HG02970 (cell line): ENCODE measurements around the gene NECAP2.
A peak's percentile ranks its signal among the peaks of the same experiment; 100 is the strongest.

Experiments
- ATAC-seq: cut with Tn5 transposase; IDR thresholded peaks from one replicate; pipeline ENCODE4 v1.9.1; 2021; ENCODE audit warnings: mild to moderate bottlenecking, moderate library complexity, moderate number of reproducible peaks; ENCODE audit not compliant: unreplicated experiment, low FRiP score

NECAP2 gene, protein sequence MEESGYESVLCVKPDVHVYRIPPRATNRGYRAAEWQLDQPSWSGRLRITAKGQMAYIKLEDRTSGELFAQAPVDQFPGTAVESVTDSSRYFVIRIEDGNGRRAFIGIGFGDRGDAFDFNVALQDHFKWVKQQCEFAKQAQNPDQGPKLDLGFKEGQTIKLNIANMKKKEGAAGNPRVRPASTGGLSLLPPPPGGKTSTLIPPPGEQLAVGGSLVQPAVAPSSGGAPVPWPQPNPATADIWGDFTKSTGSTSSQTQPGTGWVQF

DNA sequence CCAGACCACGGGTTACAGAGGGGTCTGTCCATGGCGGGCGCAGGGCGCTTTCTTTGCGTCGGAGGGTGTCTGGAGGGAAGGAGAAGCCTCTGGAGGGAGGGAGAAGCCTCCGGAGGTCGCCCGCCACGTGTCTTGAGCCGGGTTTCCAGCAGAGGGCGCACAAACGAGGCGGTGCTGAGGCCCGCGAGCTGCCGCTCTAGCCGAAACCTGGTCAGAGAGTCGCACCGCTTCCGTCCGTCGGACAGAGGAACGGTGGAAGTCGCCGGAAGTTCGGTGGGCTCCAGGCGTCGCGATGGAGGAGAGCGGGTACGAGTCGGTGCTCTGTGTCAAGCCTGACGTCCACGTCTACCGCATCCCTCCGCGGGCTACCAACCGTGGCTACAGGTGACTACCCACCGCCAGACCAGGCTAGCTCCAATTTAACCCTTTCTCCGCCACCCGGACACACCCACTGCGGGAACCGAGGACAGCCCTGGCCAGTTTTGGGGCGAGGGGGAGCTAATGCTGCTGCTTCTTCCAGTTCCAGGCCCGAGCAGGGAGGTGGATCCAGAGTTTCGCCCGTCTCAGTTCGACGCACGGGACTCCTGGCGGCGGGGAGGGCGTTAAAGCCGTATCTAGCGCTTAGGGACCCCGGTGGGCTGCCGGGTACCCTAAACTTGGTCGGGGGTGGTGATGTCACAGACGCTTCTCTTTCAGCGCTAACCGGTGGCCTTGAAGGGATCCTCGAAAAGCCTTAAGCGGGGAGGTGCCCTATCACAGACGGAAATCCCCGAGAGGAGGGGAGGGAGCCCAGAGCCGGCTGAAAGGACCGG lies at the start of gene NECAP2:
NECAP2 (plus strand) TSS at position 255 of the 812 bp plus-strand sequence; CDS start at position 293, 38 bp downstream.
- ATAC-seq = peak; percentile 82

DNA sequence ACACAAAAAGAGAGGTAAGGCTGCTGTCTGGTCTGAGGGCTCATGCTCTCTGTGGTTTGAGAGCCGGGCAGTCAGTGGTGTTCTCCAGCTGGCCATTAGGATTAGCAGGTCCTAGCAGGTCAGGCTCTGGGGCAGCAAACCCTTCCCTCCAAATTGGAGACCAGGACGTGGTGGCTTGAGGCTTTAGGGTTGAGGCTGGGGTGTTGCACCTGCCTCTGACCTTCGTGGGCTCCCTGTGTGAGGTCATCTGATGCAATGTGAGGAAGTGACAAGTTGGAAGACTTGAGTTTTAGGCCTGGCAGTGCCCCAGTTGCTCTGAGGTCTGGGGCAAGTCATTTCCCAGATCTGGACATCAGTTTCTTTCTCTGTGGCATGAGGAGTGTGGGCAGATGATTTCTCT lies 49.1 kb upstream of the NECAP2 start:
- ATAC-seq = no peak

DNA sequence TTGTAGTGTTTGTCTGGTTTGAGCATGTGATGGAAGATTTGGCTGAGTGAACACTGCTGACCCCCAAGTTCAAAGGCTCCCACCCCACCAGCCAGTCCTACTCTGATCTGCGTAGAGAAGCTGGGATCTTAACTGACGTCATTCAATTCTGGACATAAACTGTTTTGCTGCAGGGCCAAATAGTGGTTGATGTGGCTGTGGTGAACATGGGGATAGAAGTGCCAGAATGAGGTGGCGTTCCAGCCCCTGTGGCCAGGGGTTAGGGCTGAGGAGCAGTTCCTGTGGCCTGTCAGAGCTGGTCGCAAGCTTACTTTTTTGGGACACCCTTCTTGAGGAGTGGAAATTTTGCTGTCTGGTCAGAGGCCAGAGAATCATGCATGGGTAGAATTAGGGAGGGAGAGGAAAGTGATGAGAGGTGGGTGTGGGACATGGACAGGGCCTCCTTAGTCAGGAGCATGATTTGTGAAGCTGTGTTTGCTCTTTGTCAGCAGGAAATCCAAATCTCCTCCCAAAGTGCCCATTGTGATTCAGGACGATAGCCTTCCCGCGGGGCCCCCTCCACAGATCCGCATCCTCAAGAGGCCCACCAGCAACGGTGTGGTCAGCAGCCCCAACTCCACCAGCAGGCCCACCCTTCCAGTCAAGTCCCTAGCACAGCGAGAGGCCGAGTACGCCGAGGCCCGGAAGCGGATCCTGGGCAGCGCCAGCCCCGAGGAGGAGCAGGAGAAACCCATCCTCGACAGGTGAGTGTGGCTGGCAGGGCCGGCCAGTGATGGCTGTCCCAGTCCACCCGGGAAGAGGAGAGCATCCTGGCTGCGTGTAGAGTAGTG lies 47.6 kb upstream of the NECAP2 start:
- no peak for ATAC-seq

DNA sequence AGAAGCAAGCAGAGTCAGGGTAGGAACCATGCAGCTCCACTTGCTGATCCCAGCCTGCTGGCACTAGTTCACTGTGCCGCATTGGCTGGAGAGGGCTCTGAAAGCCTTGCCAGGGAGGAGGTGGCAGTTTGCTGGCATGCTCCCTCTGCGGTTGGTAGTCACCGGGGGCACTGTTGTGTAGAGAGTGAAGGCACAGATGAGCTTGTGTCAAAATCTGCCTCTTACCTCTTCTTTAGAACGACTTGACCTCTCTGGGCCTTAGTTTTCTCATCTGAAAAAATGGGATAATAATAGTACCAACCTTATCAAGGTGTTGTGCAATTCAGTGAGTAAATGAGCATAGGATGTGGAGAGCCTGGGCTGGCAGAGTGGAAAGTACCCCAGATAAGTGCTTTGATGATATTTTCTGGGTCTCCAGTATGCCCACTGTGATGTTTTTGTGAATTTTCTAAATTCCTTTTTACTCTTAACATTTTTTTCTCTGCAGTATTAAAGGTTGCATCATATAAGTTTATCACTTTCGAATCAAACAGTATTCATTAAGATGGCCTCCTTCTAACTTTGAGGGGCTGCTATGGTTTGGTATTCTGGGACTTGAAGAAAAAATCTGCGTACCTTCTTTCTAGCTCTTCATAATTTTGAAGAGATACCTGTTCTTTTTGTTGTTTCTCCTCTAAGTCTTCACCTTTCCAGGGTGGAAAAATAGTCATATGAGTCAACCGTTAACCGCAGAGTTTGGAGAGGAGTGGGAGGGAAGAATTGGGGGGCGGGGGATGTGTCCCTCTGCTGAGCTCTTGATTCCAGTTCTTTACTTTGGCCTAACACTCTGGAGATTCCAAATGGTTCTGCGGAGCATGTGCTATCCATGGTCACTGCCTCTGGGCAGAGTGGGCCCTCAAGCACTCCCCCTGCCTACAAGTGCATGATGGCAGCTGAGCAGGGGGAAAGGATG lies 46.7 kb upstream of the NECAP2 start:
- ATAC-seq = no peak

DNA sequence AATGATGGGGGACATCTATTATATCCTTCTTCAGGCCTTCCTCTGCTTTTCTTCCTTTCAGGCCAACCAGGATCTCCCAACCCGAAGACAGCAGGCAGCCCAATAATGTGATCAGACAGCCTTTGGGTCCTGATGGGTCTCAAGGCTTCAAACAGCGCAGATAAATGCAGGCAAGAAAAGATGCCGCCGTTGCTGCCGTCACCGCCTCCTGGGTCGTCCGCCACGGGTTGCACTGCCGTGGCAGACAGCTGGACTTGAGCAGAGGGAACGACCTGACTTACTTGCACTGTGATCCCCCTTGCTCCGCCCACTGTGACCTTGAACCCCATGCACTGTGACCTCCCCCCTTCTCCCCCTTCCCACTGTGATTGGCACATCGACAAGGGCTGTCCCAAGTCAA lies 45.5 kb upstream of the NECAP2 start:
- no peak for ATAC-seq

DNA sequence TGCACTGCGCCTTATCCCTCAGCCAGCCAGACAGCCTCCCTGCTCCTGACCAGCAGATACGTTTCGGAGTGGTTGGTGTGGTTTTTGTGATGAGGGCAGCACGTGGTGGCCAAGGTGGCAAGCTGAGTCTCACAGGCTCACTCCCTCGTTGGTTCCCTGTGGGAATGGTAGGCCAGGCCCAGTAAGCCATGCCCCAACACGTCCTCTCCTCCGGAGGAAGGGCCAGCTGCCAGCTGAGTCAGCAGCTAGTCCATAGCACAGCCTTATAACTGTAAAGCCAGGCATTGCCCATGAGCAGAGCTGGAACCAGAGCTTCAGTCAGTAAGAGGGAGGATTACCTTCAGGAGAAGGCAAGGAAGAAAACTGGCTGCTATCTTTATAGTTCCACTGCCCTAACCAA lies 43.9 kb upstream of the NECAP2 start:
- ATAC-seq = no peak

DNA sequence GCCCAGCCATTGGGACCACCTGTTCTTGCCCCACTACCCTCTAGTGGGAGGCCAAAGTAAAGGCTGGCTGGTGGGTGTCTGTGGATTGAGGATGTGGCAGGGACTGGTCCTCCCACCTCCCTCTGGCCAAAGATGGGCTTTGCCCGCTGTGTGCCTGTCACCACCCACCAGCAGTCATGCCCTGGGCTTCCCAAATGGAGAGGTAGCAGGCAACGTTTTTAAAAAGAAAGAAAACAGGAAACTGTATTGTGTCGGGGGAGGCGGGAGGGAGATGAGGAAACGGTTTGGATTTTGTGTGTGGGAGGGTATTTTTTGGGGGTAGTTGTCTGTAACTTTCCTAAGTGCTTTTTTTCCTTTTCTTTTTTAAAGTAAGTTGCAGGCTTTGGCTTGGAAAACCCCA lies 43.4 kb upstream of the NECAP2 start:
- no peak for ATAC-seq

DNA sequence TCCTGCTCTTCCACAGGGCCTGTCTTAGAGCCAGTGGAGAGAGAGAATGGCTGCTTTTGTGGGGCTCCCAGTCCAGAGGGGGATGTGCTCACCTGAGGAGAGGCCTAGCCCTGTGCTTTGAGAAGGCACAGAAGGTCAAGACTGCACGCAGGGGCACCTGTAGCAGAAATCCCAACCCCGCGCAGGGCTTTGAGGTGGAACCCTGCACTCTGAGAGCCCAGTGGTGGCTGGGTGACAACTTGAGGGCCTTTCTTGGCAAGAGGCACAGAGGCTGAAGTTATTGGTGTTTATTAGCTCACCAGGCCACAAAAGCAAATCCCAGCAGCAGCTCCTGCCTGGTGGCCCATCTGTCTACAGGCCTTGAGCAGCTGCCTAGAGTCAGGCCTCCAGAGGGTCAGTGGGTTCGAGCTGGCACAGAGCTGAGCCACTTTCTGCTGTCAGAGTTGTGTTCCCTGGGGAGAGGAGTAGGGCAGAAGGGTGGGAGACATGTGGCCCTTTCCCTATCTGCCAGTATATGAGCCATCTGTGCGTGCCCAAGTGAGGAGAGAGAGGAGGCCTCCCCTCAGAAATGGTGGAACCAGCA lies 42.1 kb upstream of the NECAP2 start:
- ATAC-seq = no peak

DNA sequence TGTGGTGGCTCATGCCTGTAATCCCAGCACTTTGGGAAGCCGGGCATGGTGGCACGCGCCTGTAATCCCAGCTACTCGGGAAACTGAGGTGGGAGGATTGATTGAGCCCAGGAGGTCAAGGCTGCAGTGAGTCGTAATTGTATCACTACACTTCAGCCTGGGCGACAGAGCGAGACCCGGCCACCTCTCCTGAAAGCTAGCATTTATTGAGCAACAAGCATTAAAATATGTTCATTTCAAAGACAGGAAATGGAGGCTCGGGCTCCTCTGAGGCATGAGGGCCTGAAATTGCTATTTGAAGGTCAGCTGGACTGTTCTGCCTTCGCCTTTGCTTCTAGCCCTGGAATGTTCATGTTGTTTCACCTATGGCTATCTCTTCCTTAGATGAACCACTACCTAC lies 37.8 kb upstream of the NECAP2 start:
- no peak for ATAC-seq

DNA sequence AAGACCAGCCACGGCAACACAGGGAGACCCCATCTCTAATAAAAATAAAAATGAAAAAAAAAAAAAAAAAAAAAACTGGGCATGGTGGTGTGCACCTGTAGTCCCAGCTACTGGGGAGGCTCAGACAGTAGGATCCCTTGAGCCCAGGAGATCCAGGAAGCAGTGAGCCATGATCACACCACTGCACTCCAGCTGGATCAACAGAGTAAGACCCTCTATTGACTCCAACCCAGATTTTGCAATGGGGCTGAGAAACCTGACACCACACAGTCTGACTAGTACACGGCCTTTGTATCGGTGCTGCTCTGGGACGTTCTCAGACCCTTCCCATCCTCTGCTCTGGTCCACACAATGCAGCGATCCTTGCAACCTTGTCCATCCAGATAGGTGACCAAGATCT lies 35.1 kb upstream of the NECAP2 start:
- ATAC-seq = no peak

DNA sequence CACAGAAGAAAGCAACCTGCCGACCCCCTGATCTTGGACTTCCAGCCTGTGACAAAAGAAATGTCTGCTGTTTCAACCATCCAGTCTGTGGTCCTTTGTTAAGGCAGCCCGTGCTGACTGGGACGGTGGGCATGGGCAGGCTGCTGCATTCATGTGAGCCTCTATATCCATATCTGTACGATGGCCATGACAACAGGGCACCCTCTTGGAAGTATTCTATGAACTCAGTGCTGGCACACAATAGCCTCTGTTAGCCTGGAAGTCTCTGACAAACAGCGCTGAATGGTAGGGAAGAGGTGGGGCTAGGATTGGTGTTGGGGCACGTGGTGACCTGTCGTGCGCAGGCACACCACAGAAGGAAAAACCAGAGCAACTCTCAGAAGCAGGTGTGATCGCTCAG lies 33.7 kb upstream of the NECAP2 start:
- ATAC-seq = no peak

DNA sequence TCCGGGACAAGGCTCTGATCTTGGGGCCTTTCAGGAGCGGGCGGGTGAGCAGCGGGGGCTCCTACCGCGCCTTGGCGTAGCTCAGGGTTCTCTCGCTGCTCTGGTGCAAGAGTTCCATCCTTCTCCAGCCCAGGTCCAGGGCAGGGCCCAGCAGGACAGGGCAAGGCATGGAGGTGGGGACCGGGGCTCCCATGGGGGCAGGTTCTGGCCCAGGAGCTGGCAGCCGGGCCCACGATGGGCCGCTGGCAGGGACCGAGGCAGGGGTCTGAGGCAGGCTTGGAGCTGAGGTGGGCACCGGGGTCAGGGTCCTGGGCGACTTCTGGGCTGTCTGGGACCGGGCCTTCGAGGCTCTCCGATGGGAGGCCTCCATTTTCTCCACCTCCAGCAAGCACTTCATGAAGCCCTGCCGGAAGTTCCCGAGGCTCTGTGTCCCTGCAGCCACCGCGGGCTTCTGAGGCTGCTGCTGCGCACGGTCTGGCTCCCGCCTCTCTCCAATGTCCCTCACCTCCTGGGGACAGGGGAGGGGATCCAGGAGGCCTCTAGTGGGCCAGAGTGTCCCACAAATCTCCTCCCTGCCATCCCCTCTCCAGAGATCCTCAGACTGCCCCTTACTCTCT lies 30.9 kb upstream of the NECAP2 start:
- no peak for ATAC-seq

DNA sequence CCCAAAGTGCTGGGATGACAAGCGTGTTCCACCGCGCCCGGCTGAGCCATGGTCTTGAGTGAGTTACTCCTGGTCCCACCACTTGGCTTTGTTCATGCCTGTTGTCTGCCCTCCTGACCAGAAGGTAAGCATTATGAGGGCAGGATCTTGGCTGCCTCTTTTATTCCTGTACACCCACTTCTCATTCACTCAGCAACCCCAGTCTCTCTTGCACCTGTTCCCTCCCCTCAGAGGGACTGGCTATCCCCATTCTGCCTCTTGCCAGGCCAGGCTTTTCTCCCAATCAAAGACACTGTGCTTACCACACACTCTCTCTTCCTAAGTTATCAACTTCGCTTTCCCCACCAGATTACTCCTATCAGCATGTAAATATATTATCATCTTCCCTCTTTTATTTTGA lies 29.7 kb upstream of the NECAP2 start:
- ATAC-seq = no peak

DNA sequence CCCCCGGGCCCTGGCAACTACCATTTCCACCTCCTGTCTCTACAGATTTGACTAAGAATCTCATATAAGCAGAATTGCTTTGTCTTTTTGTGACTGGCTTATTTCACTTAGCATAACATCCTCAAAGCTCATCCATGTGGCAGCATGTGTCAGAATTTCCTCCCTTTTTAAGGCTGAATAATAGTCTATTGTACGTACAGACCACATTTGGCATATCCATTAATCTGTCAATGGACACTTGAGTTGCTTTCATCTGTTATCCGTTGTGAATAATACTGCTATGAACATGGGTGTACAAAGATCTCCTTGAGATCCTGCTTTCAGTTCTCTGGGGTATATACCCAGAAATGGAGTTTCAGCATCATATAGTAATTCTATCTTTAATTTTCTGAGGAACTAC lies 27.3 kb upstream of the NECAP2 start:
- ATAC-seq = no peak

DNA sequence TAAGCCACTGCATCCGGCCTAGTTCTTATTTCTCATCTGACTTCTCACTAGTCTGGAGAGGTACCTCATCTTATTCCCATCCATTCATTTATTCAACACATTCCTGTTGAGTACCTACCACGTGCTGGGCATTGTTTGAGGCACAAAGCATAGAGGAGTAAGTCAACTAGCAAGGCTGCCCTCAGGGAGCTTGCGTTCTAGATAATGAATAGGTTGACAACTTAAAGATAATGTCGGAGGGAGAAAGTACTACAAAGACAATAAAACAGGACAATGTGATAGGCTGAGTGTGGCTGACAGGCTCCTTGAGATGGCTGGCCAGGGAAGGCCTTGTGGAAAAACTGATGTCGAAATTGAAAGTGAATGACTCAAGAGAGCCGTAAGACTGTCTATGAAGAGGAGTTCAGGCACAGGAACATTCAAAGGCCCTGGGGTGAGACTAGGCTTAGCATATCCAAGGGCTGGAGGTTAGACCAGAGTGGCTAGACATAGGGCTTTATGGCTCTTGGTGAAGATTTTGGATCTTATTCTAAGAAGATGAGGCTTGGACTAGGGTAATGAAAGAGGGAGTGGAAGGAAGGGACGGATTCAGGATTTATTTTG lies 21.6 kb upstream of the NECAP2 start:
- no peak for ATAC-seq

DNA sequence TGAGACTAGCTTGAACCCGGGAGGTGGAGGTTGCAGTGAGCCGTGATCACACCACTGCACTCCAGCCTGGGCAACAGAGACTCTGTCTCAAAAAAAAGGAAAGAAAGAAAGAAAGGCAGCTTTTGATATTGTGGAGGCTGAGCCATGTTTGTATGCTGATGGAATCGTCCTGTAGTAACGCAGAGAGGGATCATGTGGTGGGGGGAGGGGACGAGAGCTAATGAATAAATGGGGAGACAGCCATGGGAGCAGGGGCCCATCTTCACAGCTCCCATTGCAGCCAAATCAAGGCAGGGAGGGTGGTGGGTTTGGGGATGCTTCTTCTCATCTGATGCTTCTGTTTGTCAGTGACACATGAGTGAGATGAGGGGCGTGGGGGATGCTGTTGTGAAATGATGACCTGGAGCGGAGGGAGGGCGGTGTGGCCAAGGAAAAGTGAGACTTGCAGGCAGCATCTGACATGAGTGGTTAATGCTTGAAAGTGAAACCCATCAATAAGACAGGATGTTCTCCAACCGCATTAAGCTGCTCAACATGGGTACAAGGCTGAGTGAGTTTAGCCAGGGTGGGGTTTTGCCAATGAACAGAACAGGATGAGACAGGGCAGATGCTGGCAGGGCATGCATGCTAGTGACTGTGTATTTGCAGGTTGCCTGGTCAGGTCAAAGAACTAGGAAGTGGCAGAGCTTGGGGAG lies 20.0 kb upstream of the NECAP2 start:
- peak; percentile 81 for ATAC-seq

DNA sequence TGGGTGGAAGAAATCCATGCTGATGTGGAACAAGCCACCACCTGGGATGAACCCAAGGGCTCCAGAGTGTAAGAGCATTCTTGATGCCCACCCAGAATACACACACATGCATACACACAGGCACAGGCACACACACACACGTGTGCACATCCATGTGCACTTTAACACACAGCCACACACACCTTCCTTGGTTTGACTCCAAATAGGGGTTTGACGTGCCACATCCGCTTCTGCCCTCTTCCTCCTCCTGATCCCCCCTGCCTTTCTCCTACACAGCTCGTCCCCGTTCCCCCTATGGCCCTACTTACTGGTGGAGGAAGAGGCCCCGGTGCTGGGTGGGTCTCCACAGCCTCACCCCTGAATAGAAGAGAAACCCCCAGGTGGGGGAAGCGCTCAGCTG lies 19.3 kb upstream of the NECAP2 start:
- ATAC-seq = no peak

DNA sequence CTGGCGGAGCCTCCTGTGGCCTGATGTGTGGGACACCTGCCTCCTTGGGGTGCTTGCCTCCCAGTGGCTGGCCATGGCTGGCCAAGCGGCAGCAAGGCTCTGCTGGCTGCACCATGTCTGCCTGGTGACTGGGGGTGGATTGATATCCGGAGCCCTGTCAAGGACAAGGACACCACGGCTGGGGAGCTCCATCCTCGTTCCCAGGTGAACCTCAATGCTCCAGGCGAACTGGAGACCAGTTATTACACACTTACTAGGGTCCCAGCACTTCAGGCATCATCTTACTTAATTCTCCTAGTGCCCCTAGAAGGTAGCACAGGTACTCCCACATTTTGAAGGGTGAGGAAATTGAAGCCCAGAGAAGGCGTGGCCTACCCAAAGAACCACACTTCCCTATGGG lies 18.5 kb upstream of the NECAP2 start:
- ATAC-seq = no peak
